GM18519 (cell line): Measurements from ENCODE around the gene SRGAP3.

Experiments
- ATAC-seq: cut with Tn5 transposase; IDR thresholded peaks from one replicate; pipeline ENCODE4 v1.9.1; 2021; ENCODE audit warnings: mild to moderate bottlenecking, moderate library complexity; ENCODE audit not compliant: unreplicated experiment, low FRiP score

Gene SRGAP3

DNA sequence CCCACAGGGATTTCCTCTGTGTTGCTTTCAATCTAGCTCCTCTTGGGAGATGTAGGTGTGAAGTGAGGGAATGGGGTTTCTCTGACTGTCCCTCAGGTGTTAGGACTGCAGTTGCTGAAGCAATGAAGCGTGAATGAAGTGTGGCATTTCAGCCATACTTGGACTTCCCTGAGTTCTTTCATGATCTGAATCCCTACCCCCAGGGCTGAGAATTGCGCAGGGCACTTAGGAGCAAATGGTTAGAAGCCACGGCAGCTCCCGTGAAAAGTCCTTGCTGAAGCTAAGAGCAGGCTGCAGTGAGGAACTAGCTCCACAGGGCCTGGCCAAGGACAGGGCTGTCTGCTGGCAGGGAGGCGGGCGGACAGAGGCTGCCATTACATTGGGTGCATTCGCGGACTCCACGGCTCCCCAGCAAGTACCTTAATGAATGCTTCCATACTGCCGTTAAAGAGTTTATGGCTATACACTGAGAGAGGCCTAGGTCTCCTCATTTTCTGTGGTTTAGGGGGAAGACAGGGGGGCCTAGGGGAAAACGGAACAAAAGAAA lies 217.1 kb downstream of the SRGAP3 start:
- ATAC-seq, result no peak

DNA sequence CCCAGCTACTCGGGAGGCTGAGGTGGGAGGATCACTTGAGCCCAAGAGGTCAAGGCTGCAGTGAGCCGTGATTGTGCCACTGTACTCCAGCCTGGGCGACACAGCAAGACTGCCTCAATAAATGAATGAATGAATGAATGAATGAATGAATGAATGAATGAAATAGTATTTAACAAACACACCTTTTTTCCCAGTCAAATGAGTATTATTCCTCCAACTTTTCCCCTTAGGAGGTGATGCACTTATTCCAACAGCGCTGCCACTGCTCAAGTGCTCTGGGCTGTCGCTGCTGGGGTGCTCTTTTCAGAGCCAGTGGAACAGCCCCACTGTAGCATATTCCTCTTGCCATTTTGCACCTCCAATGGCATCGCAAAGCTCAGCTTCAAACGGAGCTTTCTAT lies 219.4 kb downstream of the SRGAP3 start:
- no peak for ATAC-seq

DNA sequence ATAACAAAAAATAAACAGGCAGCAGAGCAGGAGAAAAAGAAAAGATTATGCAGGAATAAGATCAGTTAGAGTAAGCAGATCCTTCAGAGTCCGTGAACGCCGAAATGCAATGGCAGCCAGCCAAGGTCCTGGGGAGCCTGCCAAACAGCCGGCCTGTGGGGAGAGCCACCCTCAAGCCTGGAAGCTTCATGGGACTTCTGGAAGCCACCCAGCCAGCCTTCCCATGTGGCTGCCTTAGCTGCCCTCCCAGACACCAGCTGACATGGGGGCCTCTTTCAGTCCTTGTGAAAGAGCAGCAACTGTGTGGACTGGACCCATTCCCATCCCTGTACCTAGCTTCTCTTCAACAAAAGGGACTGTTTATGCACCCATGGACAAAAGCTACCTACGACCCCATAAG lies 221.3 kb downstream of the SRGAP3 start:
- no peak for ATAC-seq

DNA sequence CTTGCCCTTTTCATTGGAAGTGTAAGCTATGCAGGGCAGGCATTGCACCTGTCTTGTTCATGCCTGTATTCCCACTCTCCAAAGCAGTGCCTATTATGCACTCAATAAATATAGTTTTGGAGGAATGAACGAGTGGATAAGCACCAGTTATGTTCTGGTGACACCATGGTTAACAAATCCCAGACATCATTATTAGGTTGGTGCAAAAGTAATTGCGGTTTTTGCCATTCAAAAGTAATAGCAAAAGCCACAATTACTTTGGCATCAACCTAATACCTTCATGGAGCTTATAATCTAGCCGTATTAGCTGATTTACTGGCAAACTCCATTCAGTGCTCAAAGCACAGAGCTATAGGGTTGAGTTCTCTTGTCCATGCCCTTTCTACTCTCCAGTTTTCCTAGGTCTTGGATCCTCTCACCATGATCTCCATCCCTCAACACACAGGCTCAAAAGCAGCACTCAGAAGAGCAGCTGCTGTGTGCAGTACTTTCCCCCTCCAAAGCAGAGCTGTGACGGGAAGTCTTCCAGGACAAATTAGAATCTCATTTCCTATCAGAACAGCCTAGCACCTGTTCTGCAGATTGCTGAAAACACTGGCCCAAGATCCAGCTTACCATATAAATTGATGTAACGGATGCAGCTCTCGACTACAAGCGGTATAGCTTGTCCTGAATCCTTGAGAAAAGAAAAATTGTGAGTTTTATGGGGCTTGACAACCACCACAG lies 223.0 kb downstream of the SRGAP3 start:
- ATAC-seq, result no peak

DNA sequence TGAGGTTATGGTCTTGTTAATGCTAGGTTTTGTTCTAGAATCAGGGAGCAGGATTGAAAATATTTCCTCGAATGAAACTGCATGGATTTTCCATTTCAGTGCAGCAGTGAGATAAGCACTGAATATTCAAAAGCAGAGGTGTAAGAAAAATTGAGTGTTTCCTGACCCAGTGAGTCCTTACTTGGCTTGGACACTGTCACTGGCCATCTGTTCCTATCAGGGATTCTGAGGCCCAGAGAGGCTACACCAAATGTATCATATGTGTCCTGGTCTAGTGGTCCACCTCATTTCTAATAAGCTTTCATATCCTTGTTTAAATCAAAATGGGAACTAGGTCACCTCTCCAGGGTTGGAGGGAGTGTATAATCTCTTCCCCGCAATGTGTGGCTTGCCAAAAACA lies 225.1 kb downstream of the SRGAP3 start:
- ATAC-seq, result no peak

DNA sequence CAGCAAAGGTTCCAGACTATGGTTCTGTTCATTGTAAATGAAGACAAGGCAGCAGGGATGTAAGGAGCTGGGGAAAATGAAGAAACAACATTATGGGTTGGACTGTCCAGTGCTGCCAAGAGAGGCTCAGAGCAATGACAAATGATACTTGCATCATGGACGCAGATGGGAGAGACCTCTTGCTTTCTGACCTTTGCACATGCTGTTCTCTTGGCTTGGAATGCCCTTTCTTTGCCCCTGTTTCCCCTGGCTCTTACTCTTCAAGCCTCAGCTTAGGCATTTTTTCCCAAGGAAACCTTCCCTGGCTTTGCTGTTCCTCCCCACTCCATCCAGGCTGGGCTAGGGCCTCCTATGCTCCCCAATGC lies 226.2 kb downstream of the SRGAP3 start:
- no peak for ATAC-seq

GRCh38 chr3:9022305-9023225 lies 226.9 kb downstream of the SRGAP3 start:
- ATAC-seq, result no peak

GRCh38 chr3:9021271-9022009 lies 228.0 kb downstream of the SRGAP3 start:
- no peak for ATAC-seq

DNA sequence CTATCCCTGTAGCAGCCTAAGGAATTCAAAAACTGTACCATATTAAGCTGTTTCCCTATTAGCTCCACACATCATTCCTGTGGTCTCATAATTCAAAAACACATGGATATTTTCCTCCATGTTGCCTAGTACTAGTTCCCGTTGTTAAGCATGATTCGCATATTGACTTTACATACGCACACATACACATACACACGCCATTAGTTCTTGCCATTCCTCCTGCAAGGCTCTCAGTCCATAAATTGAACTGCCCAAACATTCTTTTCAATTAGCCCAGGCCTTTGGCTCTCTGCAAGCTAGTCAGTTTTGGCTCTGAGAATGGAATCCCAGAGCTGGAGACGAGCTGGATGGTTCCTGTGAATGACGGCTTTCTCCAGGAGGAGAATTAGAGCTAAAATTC lies 229.0 kb downstream of the SRGAP3 start:
- no peak for ATAC-seq

- no peak for ATAC-seq
Measured at GRCh38 chr3:9019259-9019961, 230.0 kb downstream of the SRGAP3 start.

DNA sequence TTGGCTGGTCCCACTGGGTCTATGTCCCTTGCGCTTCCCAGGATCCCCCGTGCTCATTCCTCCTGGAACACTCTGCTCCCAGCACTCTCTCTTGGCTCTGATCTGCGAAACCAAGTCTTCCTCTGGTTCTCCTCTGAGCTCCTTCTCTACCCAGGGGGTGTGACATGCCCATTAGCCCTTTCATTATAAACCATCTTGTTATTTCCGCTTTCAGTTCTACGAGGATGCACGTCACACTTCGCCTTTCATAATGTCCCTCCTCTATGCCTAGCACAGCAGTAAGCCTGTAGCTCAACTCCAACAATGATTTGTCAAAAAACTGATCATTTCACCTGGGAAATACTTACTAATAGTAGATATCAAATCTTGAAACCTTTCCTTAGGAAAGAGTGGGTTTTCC lies 234.2 kb downstream of the SRGAP3 start:
- ATAC-seq, result no peak

- no peak for ATAC-seq
Measured at GRCh38 chr3:9013782-9014563, 235.5 kb downstream of the SRGAP3 start.

GRCh38 chr3:9012521-9012920 lies 236.9 kb downstream of the SRGAP3 start:
- no peak for ATAC-seq

DNA sequence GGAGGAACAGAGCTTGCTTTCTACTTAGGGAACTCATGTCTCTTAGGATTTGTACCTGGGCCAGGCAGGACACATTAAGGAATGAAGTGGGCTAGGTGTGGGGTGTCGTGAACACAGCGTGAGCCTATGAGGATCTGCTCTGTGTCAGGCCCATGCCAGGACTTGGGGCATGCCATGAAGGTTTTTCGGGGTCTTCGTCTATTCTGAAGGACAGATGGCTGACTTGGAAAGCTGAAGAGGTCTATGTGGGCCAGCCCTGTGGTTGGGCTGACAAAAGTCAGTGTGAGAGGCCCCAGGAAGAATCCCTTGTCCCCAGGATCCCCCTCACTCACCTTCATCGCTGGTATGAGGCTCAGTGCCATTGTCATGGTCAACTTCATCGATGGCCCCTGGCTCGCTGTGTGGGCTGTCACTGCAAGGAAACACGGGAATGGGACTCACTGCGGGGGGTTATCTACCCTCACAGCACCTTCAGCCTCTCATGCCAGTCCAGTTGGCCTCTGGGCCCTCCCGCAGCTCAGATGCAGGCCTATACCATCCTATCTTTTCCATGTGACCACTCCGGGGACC lies 239.4 kb downstream of the SRGAP3 start:
- ATAC-seq, result no peak

GRCh38 chr3:9008550-9009255 lies 240.7 kb downstream of the SRGAP3 start:
- no peak for ATAC-seq

DNA sequence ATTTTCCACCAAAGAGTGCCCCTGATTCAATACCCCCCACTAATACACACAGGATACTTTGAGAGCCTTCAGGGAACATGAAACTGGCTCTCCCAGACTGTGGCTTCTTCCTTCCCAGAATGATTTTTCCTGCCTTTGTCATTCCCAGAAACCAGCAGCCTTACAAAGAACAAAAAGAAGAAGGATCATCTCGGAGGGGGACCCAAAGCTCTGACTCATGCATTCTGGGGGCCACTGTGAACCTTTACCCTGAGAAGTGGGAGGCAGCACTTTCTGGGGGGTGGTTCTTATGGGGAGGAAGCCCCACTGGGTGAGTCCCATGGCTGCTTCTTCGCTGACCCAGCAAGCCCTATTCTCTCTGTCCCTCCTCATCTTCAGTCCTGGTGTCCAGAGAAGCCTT lies 241.5 kb downstream of the SRGAP3 start:
- ATAC-seq, result no peak

GRCh38 chr3:9007213-9007612 lies 242.2 kb downstream of the SRGAP3 start:
- no peak for ATAC-seq

GRCh38 chr3:9000041-9000440 lies 249.4 kb downstream of the SRGAP3 start:
- ATAC-seq, result no peak

GRCh38 chr3:8997151-8997550 lies 252.3 kb downstream of the SRGAP3 start:
- no peak for ATAC-seq
